Panc1 (cell line): ENCODE measurements around the gene RAB22A. TPM values are rescaled to one million over a fixed set of nuclear protein-coding genes. Genes with fewer than 3 reads are reported as not detected.

Experiments
- ATAC-seq: fragments of 200-7000 bp; cut with Tn5 transposase; 2 replicates; pipeline ENCODE4 v1.9.1; 2020; ENCODE audit warnings: mild to moderate bottlenecking, moderate library complexity
- BruUV-seq: library from RNA; stranded (reverse); fragments of 400-500 nt; replicated peaks from 2 replicates; lab custom pipeline; 2021; lab: Mats Ljungman, UMichigan
- CTCF ChIA-PET: fragments of 300-600 bp; sonication (Branson Sonifier 250); formaldehyde crosslinking; loops from one replicate; lab custom pipeline; 2022; ENCODE audit warnings: antibody characterized with exemption; lab: Charles Lee
- POLR2A ChIA-PET: fragments of 300-600 bp; sonication (Branson Sonifier 250); formaldehyde crosslinking; loops from one replicate; lab custom pipeline; 2022; ENCODE audit warnings: antibody characterized with exemption; lab: Charles Lee
- DNase-seq: peaks from one replicate; pipeline ENCODE4 v3.0.0-alpha.2; 2010; ENCODE audit warnings: low read depth, low spot score
- H3K27ac ChIP-seq: 2 replicates; pipeline ENCODE4 v1.5.1; 2011; ENCODE audit warnings: mild to moderate bottlenecking, low read length, inconsistent platforms
- H3K27me3 ChIP-seq: fragments of 200-500 bp; sonication (Bioruptor generic); 2 replicates; pipeline ENCODE4 v1.6.0; 2014; ENCODE audit warnings: low read length, inconsistent platforms; ENCODE audit not compliant: control insufficient read depth, insufficient read depth
- H3K36me3 ChIP-seq: fragments of 200-500 bp; sonication (Bioruptor generic); 2 replicates; pipeline ENCODE4 v1.5.1; 2014; ENCODE audit warnings: inconsistent platforms, mild to moderate bottlenecking, low read length, moderate library complexity; ENCODE audit not compliant: control insufficient read depth, insufficient read depth
- H3K4me1 ChIP-seq: 2 replicates; pipeline ENCODE4 v1.5.1; 2011; ENCODE audit warnings: inconsistent platforms, mild to moderate bottlenecking, low read length, moderate library complexity; ENCODE audit not compliant: control insufficient read depth, insufficient read depth
- H3K4me3 ChIP-seq, 2 experiments: 2 replicates each; pipeline ENCODE4 v1.5.1; 2011 to 2012; ENCODE audit warnings: low read depth in 2 of 2, low read length in 2 of 2, mild to moderate bottlenecking in 2 of 2, inconsistent platforms in 1 of 2, moderate library complexity in 1 of 2
- H3K9me3 ChIP-seq: fragments of 200-500 bp; sonication (Bioruptor generic); 2 replicates; pipeline ENCODE4 v1.5.1; 2014; ENCODE audit warnings: low read depth, mild to moderate bottlenecking, inconsistent platforms, low read length, moderate library complexity; ENCODE audit not compliant: control insufficient read depth, insufficient read depth
- CTCF ChIP-seq: fragments of 450-650 bp; IDR thresholded peaks from 2 replicates; pipeline ENCODE4 v1.5.1; 2017; ENCODE audit warnings: mild to moderate bottlenecking
- POLR2AphosphoS5 ChIP-seq: IDR thresholded peaks from 2 replicates; pipeline ENCODE4 v1.6.1; 2012; ENCODE audit warnings: mild to moderate bottlenecking, low read depth, low read length, moderate library complexity
- REST ChIP-seq, 2 experiments: IDR thresholded peaks; 2 replicates each; pipeline ENCODE4 v1.6.1; 2011 to 2012; ENCODE audit warnings: low read depth in 2 of 2, control low read depth in 1 of 2, low read length in 1 of 2, mild to moderate bottlenecking in 1 of 2, moderate library complexity in 1 of 2; ENCODE audit not compliant: insufficient read depth in 1 of 2
- SIN3A ChIP-seq: IDR thresholded peaks from 2 replicates; pipeline ENCODE4 v1.6.1; 2012; ENCODE audit warnings: low read depth, mild to moderate bottlenecking, low read length, moderate library complexity, borderline replicate concordance; ENCODE audit not compliant: insufficient read depth
- TCF7L2 ChIP-seq: IDR thresholded peaks from 2 replicates; pipeline ENCODE4 v1.6.1; 2011; ENCODE audit warnings: mild to moderate bottlenecking, low read depth, low read length, inconsistent platforms
- in situ Hi-C: cut with HindIII; loops from 2 replicates; pipeline ENCODE4 v1.10.0; 2016; ENCODE audit warnings: low sequenced_read_pairs, low pct_unique_long_range_greater_than_20kb
- intact Hi-C: fragments of 100-400 bp; cut with micrococcal nuclease; formaldehyde crosslinking; loops from one replicate; pipeline ENCODE4 v1.10.0; 2022; ENCODE audit not compliant: unreplicated experiment
- total RNA-seq: library from RNA; stranded (reverse); gene quantifications from one replicate; pipeline ENCODE4 v1.2.1, GENCODE V29; 2021; ENCODE audit not compliant: unreplicated experiment

The RAB22A gene
- total RNA-seq, 1 experiment from 2014 or later = 21.1 TPM

GRCh38 chr20:58286729-58287128 lies 22.8 kb upstream of the RAB22A start:
- Histone ChIP-seq H3K4me3 (no peak overlapping the region), H3K36me3 (no peaks in the 10 kb centered on the region), H3K4me1 (no peaks in the 10 kb centered on the region), H3K9me3 (no peaks in the 10 kb centered on the region), H3K27me3 (no peaks in the 10 kb centered on the region), H3K27ac (no peak overlapping the region)
- POLR2A ChIA-PET = interaction anchor here (0.7 kb wide), 1 partner anchor 22 kb away, joined by 4 read pairs; no protein-coding TSS in a partner anchor
- TF ChIP-seq POLR2AphosphoS5 (no peak), SIN3A (no peak), CTCF (no peak), REST (IDR thresholded peaks at IDR 0.05; ENCODE audit: insufficient read depth in 1 of 2, low read depth in 2 of 2, low read length in 1 of 2) (no peak)
- CTCF ChIA-PET = no interaction called here
- DNase-seq (no peak), ATAC-seq (no peak)
- intact Hi-C loops (no loop called here), in situ Hi-C loops (no loop called here)
- BruUV-seq = no TSS peak

GRCh38 chr20:58287638-58288037 lies 21.9 kb upstream of the RAB22A start:
- no peaks in the 10 kb centered on the region for H3K36me3 ChIP-seq
- BruUV-seq = no TSS peak
- DNase-seq (no peak), ATAC-seq (no peak)
- TF ChIP-seq SIN3A (no peak), POLR2AphosphoS5 (no peak), REST (IDR thresholded peaks at IDR 0.05; ENCODE audit: insufficient read depth in 1 of 2, low read depth in 2 of 2, low read length in 1 of 2) (no peak), CTCF (no peak), TCF7L2 (no peak)
- ChIA-PET CTCF (no interaction called here), POLR2A (interaction anchor here (0.7 kb wide), 1 partner anchor 21 kb away, joined by 4 read pairs; no protein-coding TSS in a partner anchor)
- no peaks in the 10 kb centered on the region for H3K9me3 ChIP-seq
- H3K27me3 ChIP-seq = no peaks in the 10 kb centered on the region
- no peak overlapping the region for H3K4me3 ChIP-seq
- H3K27ac ChIP-seq = no peak overlapping the region
- intact Hi-C loops (no loop called here), in situ Hi-C loops (no loop called here)
- no peaks in the 10 kb centered on the region for H3K4me1 ChIP-seq
